K562 (cell line): ENCODE data around the gene CERS5. TPM values are rescaled to one million over a fixed set of nuclear protein-coding genes. Genes with fewer than 3 reads are reported as not detected.

Experiments used
- BHLHE40 ChIP-seq: IDR thresholded peaks from 2 replicates; pipeline ENCODE4 v1.6.1; 2011; ENCODE audit warnings: low read length, improper control_type of control experiment
- CREBBP ChIP-seq: IDR thresholded peaks from one replicate; pipeline ENCODE4 v1.6.1; 2012; ENCODE audit warnings: low read depth, mild to moderate bottlenecking, control low read depth, inconsistent platforms, low read length
- EWSR1 ChIP-seq: fragments of 450-650 bp; IDR thresholded peaks from 2 replicates; pipeline ENCODE4 v1.6.1; 2018; ENCODE audit warnings: borderline replicate concordance, mild to moderate bottlenecking, low read depth, moderate library complexity; ENCODE audit not compliant: partially characterized antibody
- FOXM1 ChIP-seq, 2 experiments: fragments of 450-650 bp in 1 of 2; sonication (generic) in 1 of 2; formaldehyde crosslinking in 1 of 2; IDR thresholded peaks; 2 replicates each; pipeline versions ENCODE4 v1.6.1 to v1.9.0; 2017 to 2022; ENCODE audit warnings: low read depth in 2 of 2, mild to moderate bottlenecking in 2 of 2, missing genetic modification reagents in 1 of 2, moderate library complexity in 1 of 2
- GTF2A2 ChIP-seq: IDR thresholded peaks from 2 replicates; pipeline ENCODE4 v1.6.1; 2016; ENCODE audit warnings: mild to moderate bottlenecking, missing genetic modification characterization, missing compliant biosample characterization
- KLF1 ChIP-seq: fragments of 450-650 bp; IDR thresholded peaks from 2 replicates; pipeline ENCODE4 v1.6.1; 2016; ENCODE audit warnings: missing genetic modification characterization, missing compliant biosample characterization
- RAD21 ChIP-seq, 2 experiments: fragments of 250-450 bp in 1 of 2; fragments of 450-650 bp in 1 of 2; sonication (Bioruptor Pico) in 1 of 2; formaldehyde crosslinking in 1 of 2; IDR thresholded peaks in 1 of 2; conservative IDR thresholded peaks in 1 of 2; 2 replicates each; pipeline versions ENCODE4 v1.4.0 to v1.8.0; 2020 to 2022; ENCODE audit warnings: mild to moderate bottlenecking in 2 of 2, moderate library complexity in 1 of 2
- SETDB1 ChIP-seq: IDR thresholded peaks from one replicate; pipeline ENCODE4 v1.6.1; 2012; ENCODE audit warnings: low read length, control low read depth, inconsistent platforms
- SIN3A ChIP-seq, 2 experiments: fragments of 150-350 bp in 1 of 2; IDR thresholded peaks; 2 replicates each; pipeline ENCODE4 v1.6.1; 2011 to 2016; ENCODE audit warnings: borderline replicate concordance in 2 of 2, low read depth in 2 of 2, low read length in 2 of 2, mild to moderate bottlenecking in 2 of 2, moderate library complexity in 2 of 2; ENCODE audit not compliant: control insufficient read depth in 1 of 2
- TEAD2 ChIP-seq: fragments of 450-650 bp; IDR thresholded peaks from 2 replicates; pipeline ENCODE4 v1.6.1; 2016; ENCODE audit warnings: missing genetic modification characterization, control low read depth, missing compliant biosample characterization
- ZNF263 ChIP-seq: sonication (generic); formaldehyde crosslinking; IDR thresholded peaks from 2 replicates; pipeline ENCODE4 v1.8.0; 2022; ENCODE audit warnings: mild to moderate bottlenecking, missing genetic modification reagents, borderline replicate concordance
- polyA plus RNA-seq, 8 experiments: library from polyadenylated mRNA; depleted of rRNA in 4 of 8; stranded (reverse) in 5 of 8; unstranded in 3 of 8; fragments of >200 nt; fragmentation: Nextera tagmentation in 2 of 8; fragmentation: Illumina TruSeq in 1 of 8; extraction: Ambion mirVana in 2 of 8; extraction: Trizol in 1 of 8; gene quantifications; 2 replicates each; pipeline versions ENCODE4 v1.2.1 to v1.2.3, GENCODE V29; 2011 to 2014; ENCODE audit warnings: inconsistent platforms in 1 of 8, missing spikeins in 1 of 8
- total RNA-seq, 7 experiments: library from RNA; depleted of rRNA in 6 of 7; stranded (reverse); fragments of >200 nt in 6 of 7; fragmentation: Illumina TruSeq in 2 of 7; extraction: Trizol in 2 of 7; gene quantifications; 2 replicates each; pipeline versions ENCODE4 v1.2.1 to v1.2.3, GENCODE V29; 2011 to 2021; ENCODE audit warnings: low replicate concordance in 1 of 7
- TF ChIP-seq, protein P1 (sequence below), 3 experiments: IDR thresholded peaks in 2 of 3; conservative IDR thresholded peaks in 1 of 3; 2 replicates each; pipeline ENCODE4 v1.5.1; 2011 to 2012; ENCODE audit warnings: low read length in 3 of 3, mild to moderate bottlenecking in 3 of 3, control low read depth in 2 of 3, improper control_type of control experiment in 1 of 3, inconsistent platforms in 1 of 3, low read depth in 1 of 3, mixed read lengths in 1 of 3, moderate library complexity in 1 of 3; ENCODE audit not compliant: insufficient read depth in 2 of 3
- TF ChIP-seq, protein P2 (sequence below): fragments of 450-650 bp; IDR thresholded peaks from 2 replicates; pipeline ENCODE4 v1.6.1; 2016; ENCODE audit warnings: low read depth

Gene CERS5
- total and polyA plus RNA-seq, 9 of the 15 experiments (the other 6 are each of a cell fraction or from before 2014, with no cell fraction given) = 6.1 to 47.5 (median 17.8) TPM

DNA sequence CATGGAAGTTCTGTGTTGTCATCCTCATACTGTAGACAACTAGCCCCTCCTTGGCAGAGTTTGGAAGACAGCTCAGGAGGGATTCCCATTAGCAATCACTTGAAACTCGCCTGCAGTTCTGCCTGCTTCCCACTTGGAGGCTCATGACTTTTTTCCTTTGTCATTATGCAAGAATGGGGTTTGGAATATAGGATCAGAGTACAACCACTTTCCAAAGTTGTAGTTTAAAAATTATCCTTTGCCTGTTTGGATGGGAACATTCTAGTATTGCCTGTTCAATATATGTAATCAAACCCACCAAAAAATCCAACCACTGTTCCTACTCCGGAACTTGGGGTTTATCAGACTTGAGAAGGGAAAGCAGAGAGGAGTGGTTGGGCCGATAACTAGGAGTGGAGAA lies 65.5 kb downstream of the CERS5 start (continued):
- TF ChIP-seq, protein P1, sequence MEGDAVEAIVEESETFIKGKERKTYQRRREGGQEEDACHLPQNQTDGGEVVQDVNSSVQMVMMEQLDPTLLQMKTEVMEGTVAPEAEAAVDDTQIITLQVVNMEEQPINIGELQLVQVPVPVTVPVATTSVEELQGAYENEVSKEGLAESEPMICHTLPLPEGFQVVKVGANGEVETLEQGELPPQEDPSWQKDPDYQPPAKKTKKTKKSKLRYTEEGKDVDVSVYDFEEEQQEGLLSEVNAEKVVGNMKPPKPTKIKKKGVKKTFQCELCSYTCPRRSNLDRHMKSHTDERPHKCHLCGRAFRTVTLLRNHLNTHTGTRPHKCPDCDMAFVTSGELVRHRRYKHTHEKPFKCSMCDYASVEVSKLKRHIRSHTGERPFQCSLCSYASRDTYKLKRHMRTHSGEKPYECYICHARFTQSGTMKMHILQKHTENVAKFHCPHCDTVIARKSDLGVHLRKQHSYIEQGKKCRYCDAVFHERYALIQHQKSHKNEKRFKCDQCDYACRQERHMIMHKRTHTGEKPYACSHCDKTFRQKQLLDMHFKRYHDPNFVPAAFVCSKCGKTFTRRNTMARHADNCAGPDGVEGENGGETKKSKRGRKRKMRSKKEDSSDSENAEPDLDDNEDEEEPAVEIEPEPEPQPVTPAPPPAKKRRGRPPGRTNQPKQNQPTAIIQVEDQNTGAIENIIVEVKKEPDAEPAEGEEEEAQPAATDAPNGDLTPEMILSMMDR (IDR thresholded peaks at IDR 0.05 in 2 of 3, conservative IDR thresholded peaks at IDR 0.05 in 1 of 3; ENCODE audit: insufficient read depth in 2 of 3, low read depth in 1 of 3, low read length in 3 of 3) = peak; percentile 33 to 52 (median 50); a peak in 4 of 6 replicates
- TF ChIP-seq SIN3A (IDR thresholded peaks at IDR 0.05; ENCODE audit: borderline replicate concordance in 2 of 2, control insufficient read depth in 1 of 2, low read depth in 2 of 2, low read length in 2 of 2) (no peak), ZNF263 (CRISPR knock-in tag) (no peak), TEAD2 (tag) (no peak), GTF2A2 (tag) (no peak), BHLHE40 (no peak), EWSR1 (no peak), FOXM1 (IDR thresholded peaks at IDR 0.05; ENCODE audit: low read depth) (no peak), FOXM1 (CRISPR knock-in tag; IDR thresholded peaks at IDR 0.05; ENCODE audit: low read depth) (no peak), RAD21 (CRISPR knock-in tag; conservative IDR thresholded peaks at IDR 0.05 in 1 of 2, IDR thresholded peaks at IDR 0.05 in 1 of 2) (peak in 1 of 2 experiments; percentile 49; a peak in 2 of 4 replicates), SETDB1 (no peak), CREBBP (no peak), KLF1 (tag) (no peak)
- TF ChIP-seq, protein P2, sequence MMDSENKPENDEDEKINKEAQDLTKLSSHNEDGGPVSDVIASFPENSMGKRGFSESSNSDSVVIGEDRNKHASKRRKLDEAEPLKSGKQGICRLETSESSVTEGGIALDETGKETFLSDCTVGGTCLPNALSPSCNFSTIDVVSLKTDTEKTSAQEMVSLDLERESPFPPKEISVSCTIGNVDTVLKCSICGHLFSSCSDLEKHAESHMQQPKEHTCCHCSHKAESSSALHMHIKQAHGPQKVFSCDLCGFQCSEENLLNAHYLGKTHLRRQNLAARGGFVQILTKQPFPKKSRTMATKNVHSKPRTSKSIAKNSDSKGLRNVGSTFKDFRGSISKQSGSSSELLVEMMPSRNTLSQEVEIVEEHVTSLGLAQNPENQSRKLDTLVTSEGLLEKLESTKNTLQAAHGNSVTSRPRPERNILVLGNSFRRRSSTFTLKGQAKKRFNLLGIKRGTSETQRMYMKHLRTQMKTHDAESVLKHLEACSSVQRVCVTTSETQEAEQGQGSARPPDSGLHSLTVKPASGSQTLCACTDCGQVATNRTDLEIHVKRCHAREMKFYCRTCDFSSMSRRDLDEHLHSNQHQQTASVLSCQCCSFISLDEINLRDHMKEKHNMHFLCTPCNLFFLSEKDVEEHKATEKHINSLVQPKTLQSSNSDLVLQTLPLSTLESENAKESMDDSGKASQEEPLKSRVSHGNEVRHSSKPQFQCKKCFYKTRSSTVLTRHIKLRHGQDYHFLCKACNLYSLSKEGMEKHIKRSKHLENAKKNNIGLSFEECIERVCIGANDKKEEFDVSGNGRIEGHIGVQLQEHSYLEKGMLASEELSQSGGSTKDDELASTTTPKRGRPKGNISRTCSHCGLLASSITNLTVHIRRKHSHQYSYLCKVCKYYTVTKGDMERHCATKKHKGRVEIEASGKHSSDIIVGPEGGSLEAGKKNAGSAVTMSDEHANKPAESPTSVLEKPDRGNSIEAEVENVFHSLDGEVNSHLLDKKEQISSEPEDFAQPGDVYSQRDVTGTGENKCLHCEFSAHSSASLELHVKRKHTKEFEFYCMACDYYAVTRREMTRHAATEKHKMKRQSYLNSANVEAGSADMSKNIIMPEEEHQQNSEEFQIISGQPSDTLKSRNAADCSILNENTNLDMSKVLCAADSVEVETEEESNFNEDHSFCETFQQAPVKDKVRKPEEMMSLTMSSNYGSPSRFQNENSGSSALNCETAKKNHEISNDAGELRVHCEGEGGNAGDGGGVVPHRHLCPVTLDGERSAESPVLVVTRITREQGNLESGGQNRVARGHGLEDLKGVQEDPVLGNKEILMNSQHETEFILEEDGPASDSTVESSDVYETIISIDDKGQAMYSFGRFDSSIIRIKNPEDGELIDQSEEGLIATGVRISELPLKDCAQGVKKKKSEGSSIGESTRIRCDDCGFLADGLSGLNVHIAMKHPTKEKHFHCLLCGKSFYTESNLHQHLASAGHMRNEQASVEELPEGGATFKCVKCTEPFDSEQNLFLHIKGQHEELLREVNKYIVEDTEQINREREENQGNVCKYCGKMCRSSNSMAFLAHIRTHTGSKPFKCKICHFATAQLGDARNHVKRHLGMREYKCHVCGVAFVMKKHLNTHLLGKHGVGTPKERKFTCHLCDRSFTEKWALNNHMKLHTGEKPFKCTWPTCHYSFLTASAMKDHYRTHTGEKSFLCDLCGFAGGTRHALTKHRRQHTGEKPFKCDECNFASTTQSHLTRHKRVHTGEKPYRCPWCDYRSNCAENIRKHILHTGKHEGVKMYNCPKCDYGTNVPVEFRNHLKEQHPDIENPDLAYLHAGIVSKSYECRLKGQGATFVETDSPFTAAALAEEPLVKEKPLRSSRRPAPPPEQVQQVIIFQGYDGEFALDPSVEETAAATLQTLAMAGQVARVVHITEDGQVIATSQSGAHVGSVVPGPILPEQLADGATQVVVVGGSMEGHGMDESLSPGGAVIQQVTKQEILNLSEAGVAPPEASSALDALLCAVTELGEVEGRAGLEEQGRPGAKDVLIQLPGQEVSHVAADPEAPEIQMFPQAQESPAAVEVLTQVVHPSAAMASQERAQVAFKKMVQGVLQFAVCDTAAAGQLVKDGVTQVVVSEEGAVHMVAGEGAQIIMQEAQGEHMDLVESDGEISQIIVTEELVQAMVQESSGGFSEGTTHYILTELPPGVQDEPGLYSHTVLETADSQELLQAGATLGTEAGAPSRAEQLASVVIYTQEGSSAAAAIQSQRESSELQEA = no peak
